K562 (cell line): ENCODE results near the gene CENPP. TPM values are rescaled to one million over a fixed set of nuclear protein-coding genes. Genes with fewer than 3 reads are reported as not detected.

Experiments used
- ATAC-seq: fragments of 200-7000 bp; cut with Tn5 transposase; 3 replicates; pipeline ENCODE4 v1.9.1; 2020; ENCODE audit warnings: moderate library complexity
- BruUV-seq: library from RNA; stranded (reverse); fragments of 400-500 nt; replicated peaks from 2 replicates; lab custom pipeline; 2021; lab: Mats Ljungman, UMichigan
- CTCF ChIA-PET: fragments of 300-600 bp; formaldehyde crosslinking; extraction: SDS; loops from one replicate; lab custom pipeline; 2021; ENCODE audit warnings: low intra/inter-chr PET ratio; lab: Yijun Ruan, JAX
- POLR2A ChIA-PET: fragments of 300-600, 350-650 bp; sonication (Branson Sonifier 250); formaldehyde crosslinking; extraction: SDS; loops from one replicate; lab custom pipeline; 2021; ENCODE audit warnings: antibody characterized with exemption, inconsistent platforms; lab: Yijun Ruan, JAX
- DNase-seq, 4 experiments: peaks; one replicate each; pipeline versions ENCODE4 v3.0.0 to v3.0.0-alpha.2; 2011 to 2018; ENCODE audit warnings: low spot score in 3 of 4, mixed read lengths in 3 of 4; ENCODE audit errors: extremely low read depth in 1 of 4
- FAIRE-seq: peaks from 2 replicates; lab custom pipeline; 2011; peaks lifted over from hg19 to GRCh38; lab: Jason Lieb, UNC
- H2AFZ ChIP-seq: 2 replicates; pipeline ENCODE4 v1.6.0; 2011; ENCODE audit warnings: low read depth, low read length, control low read depth, inconsistent platforms
- H3K27ac ChIP-seq: fragments of 200-600 bp; 3 replicates; pipeline ENCODE4 v1.8.0; 2011; ENCODE audit warnings: low read depth, mild to moderate bottlenecking, control low read depth, inconsistent platforms, low read length, moderate library complexity, mixed read lengths; ENCODE audit errors: extremely low read depth
- H3K27me3 ChIP-seq, 2 experiments: fragments of 300-600 bp in 1 of 2; 2 replicates in 1 of 2; 3 replicates in 1 of 2; pipeline versions ENCODE4 v1.6.0 to v1.8.0; 2011; ENCODE audit warnings: inconsistent platforms in 2 of 2, low read length in 2 of 2, mild to moderate bottlenecking in 1 of 2, mixed read lengths in 1 of 2, moderate library complexity in 1 of 2; ENCODE audit not compliant: control insufficient read depth in 2 of 2, insufficient read depth in 2 of 2
- H3K36me3 ChIP-seq: fragments of 300-600 bp; 3 replicates; pipeline ENCODE4 v1.8.0; 2011; ENCODE audit warnings: mild to moderate bottlenecking, low read length, inconsistent platforms; ENCODE audit not compliant: control insufficient read depth, insufficient read depth
- H3K4me1 ChIP-seq, 2 experiments: fragments of 200-600 bp in 1 of 2; replicated peaks in 1 of 2; 2 replicates in 1 of 2; 3 replicates in 1 of 2; pipeline versions ENCODE4 v1.5.1 to v1.8.0; 2011; ENCODE audit warnings: inconsistent platforms in 2 of 2, low read length in 2 of 2, mild to moderate bottlenecking in 1 of 2, mixed read lengths in 1 of 2, moderate library complexity in 1 of 2; ENCODE audit not compliant: control insufficient read depth in 2 of 2, insufficient read depth in 2 of 2
- H3K4me2 ChIP-seq: 2 replicates; pipeline ENCODE4 v1.6.1; 2011; ENCODE audit warnings: low read length, control low read depth, inconsistent platforms, mixed read lengths; ENCODE audit not compliant: insufficient read depth
- H3K4me3 ChIP-seq: fragments of 200-600 bp; sonication (generic), shearing (Covaris generic); 2 replicates; pipeline ENCODE4 v1.5.1; 2016; ENCODE audit warnings: control low read depth, inconsistent platforms
- H3K79me2 ChIP-seq: fragments of 200-600 bp; 3 replicates; pipeline ENCODE4 v1.8.0; 2011; ENCODE audit warnings: low read length, inconsistent platforms; ENCODE audit not compliant: control insufficient read depth, insufficient read depth
- H3K9ac ChIP-seq, 2 experiments: 2 replicates each; pipeline versions ENCODE4 v1.6.0 to v1.6.1; 2011; ENCODE audit warnings: low read depth in 2 of 2, low read length in 2 of 2, control low read depth in 1 of 2, inconsistent platforms in 1 of 2, mild to moderate bottlenecking in 1 of 2, mixed read lengths in 1 of 2; ENCODE audit not compliant: insufficient read depth in 1 of 2
- H3K9me1 ChIP-seq: one replicate; pipeline ENCODE4 v1.6.0; 2011; ENCODE audit warnings: inconsistent platforms, mild to moderate bottlenecking, low read length, moderate library complexity; ENCODE audit not compliant: control insufficient read depth, insufficient read depth
- H3K9me3 ChIP-seq: replicated peaks from 2 replicates; pipeline ENCODE4 v1.5.1; 2011; ENCODE audit warnings: low read depth, low read length, inconsistent platforms; ENCODE audit not compliant: control insufficient read depth, insufficient read depth
- H4K20me1 ChIP-seq: replicated peaks from 2 replicates; pipeline ENCODE4 v1.6.1; 2011; ENCODE audit warnings: low read length, inconsistent platforms, mixed read lengths; ENCODE audit not compliant: control insufficient read depth, insufficient read depth
- ARID1B ChIP-seq: fragments of 450-650 bp; IDR thresholded peaks from 2 replicates; pipeline ENCODE4 v1.6.1; 2016; ENCODE audit warnings: antibody characterized with exemption, mild to moderate bottlenecking, inconsistent platforms
- BRD4 ChIP-seq: fragments of 200-600 bp; sonication (generic); IDR thresholded peaks from 2 replicates; pipeline ENCODE4 v1.6.1; 2017; ENCODE audit warnings: inconsistent platforms
- CCAR2 ChIP-seq: fragments of 200-400 bp; formaldehyde crosslinking; IDR thresholded peaks from 2 replicates; pipeline ENCODE4 v1.6.1; 2017; ENCODE audit warnings: mild to moderate bottlenecking, low read depth, low read length
- CTBP1 ChIP-seq: fragments of 450-650 bp; IDR thresholded peaks from 2 replicates; pipeline ENCODE4 v1.6.1; 2016; ENCODE audit warnings: borderline replicate concordance
- GATA2 ChIP-seq: sonication (generic); formaldehyde crosslinking; IDR thresholded peaks from 2 replicates; pipeline ENCODE4 v1.4.0; 2020; ENCODE audit warnings: mild to moderate bottlenecking, missing genetic modification reagents
- JUNB ChIP-seq: fragments of 450-650 bp; formaldehyde crosslinking; conservative IDR thresholded peaks from 2 replicates; pipeline ENCODE4 v1.4.0; 2020; ENCODE audit warnings: mild to moderate bottlenecking
- MEIS2 ChIP-seq: fragments of 450-650 bp; IDR thresholded peaks from 2 replicates; pipeline ENCODE4 v1.6.1; 2014; ENCODE audit warnings: mild to moderate bottlenecking; ENCODE audit not compliant: partially characterized antibody
- NEUROD1 ChIP-seq: fragments of 150-350 bp; IDR thresholded peaks from 2 replicates; pipeline ENCODE4 v1.6.1; 2014; ENCODE audit warnings: borderline replicate concordance, low read length, low read depth; ENCODE audit not compliant: partially characterized antibody
- SMARCA5 ChIP-seq: fragments of 450-650 bp; IDR thresholded peaks from 2 replicates; pipeline ENCODE4 v1.6.1; 2016
- TFAM ChIP-seq: fragments of 250-450 bp; sonication (Bioruptor Pico); conservative IDR thresholded peaks from 2 replicates; pipeline ENCODE4 v1.5.0; 2021; ENCODE audit warnings: mild to moderate bottlenecking, moderate library complexity
- ZNF143 ChIP-seq: sonication (generic); formaldehyde crosslinking; IDR thresholded peaks from 2 replicates; pipeline ENCODE4 v1.9.0; 2022; ENCODE audit warnings: mild to moderate bottlenecking, missing genetic modification reagents
- ZNF239 ChIP-seq: fragments of 250-450 bp; sonication (Bioruptor Pico); IDR thresholded peaks from 2 replicates; pipeline ENCODE4 v1.4.0; 2020; ENCODE audit warnings: mild to moderate bottlenecking
- ZNF253 ChIP-seq: fragments of 250-450 bp; sonication (Bioruptor Pico); conservative IDR thresholded peaks from 2 replicates; pipeline ENCODE4 v1.6.1; 2021; ENCODE audit warnings: mild to moderate bottlenecking
- ZNF318 ChIP-seq, 2 experiments: fragments of 450-650 bp; IDR thresholded peaks; 2 replicates each; pipeline ENCODE4 v1.6.1; 2016; ENCODE audit warnings: mild to moderate bottlenecking in 2 of 2, borderline replicate concordance in 1 of 2, low read depth in 1 of 2, moderate library complexity in 1 of 2
- WGBS: fragments of 100-300 bp; shearing (Covaris generic); methylation state at CpG from one replicate; pipeline ENCODE4 v1.1.6; 2016; ENCODE audit warnings: low coverage, mixed read lengths; ENCODE audit not compliant: insufficient coverage; ENCODE audit errors: missing lambda C conversion rate; 5-methylcytosine and 5-hydroxymethylcytosine counted together
- in situ Hi-C: fragments of 300-500 bp; cut with MboI; formaldehyde crosslinking; loops from 4 replicates; pipeline ENCODE4 v1.15.0; 2018; ENCODE audit warnings: inconsistent platforms, mixed read lengths
- intact Hi-C: fragments of 100-400 bp; cut with micrococcal nuclease; formaldehyde crosslinking; loops from 2 replicates; pipeline ENCODE4 v1.14.2; 2022
- polyA plus RNA-seq, 8 experiments: library from polyadenylated mRNA; depleted of rRNA in 4 of 8; stranded (reverse) in 5 of 8; unstranded in 3 of 8; fragments of >200 nt; fragmentation: Nextera tagmentation in 2 of 8; fragmentation: Illumina TruSeq in 1 of 8; extraction: Ambion mirVana in 2 of 8; extraction: Trizol in 1 of 8; gene quantifications; 2 replicates each; pipeline versions ENCODE4 v1.2.1 to v1.2.3, GENCODE V29; 2011 to 2014; ENCODE audit warnings: inconsistent platforms in 1 of 8, missing spikeins in 1 of 8
- total RNA-seq, 7 experiments: library from RNA; depleted of rRNA in 6 of 7; stranded (reverse); fragments of >200 nt in 6 of 7; fragmentation: Illumina TruSeq in 2 of 7; extraction: Trizol in 2 of 7; gene quantifications; 2 replicates each; pipeline versions ENCODE4 v1.2.1 to v1.2.3, GENCODE V29; 2011 to 2021; ENCODE audit warnings: low replicate concordance in 1 of 7

The CENPP gene
- total and polyA plus RNA-seq, 9 of the 15 experiments (the other 6 are each of a cell fraction or from before 2014, with no cell fraction given), result 8.0 to 28.5 (median 17.9) TPM

GRCh38 chr9:92457576-92457975 lies 131.8 kb downstream of the CENPP start:
- H3K4me3 ChIP-seq, result no peak overlapping the region
- H2AFZ ChIP-seq, result no peak overlapping the region
- H3K4me1 ChIP-seq, result no peaks in the 10 kb centered on the region
- in situ Hi-C loops (no loop called here), intact Hi-C loops (no loop called here)
- WGBS, result 83% methylated on average over 4 of the region's 4 CpGs
- H4K20me1 ChIP-seq, result no peaks in the 10 kb centered on the region
- DNase-seq (no peak), ATAC-seq (no peak)
- no peak overlapping the region for H3K4me2 ChIP-seq
- POLR2A ChIA-PET, result no interaction called here
- H3K27me3 ChIP-seq, result no peaks in the 10 kb centered on the region
- CTCF ChIA-PET, result no interaction called here
- H3K36me3 ChIP-seq, result no peaks in the 10 kb centered on the region
- no peaks in the 10 kb centered on the region for H3K79me2 ChIP-seq
- no peak overlapping the region for H3K27ac ChIP-seq
- no peak overlapping the region for H3K9ac ChIP-seq
- no peak for TF ChIP-seq CCAR2
- TF ChIP-seq ZNF239 (CRISPR knock-in tag), result no peak
- no peak for TF ChIP-seq BRD4
- no peak for TF ChIP-seq ZNF143
- no peak for TF ChIP-seq NEUROD1
- TF ChIP-seq SMARCA5, result no peak
- TF ChIP-seq TFAM (CRISPR knock-in tag), result no peak
- no peak for TF ChIP-seq JUNB (CRISPR knock-in tag)
- no peak for TF ChIP-seq MEIS2
- no peak for TF ChIP-seq ZNF253 (CRISPR knock-in tag)
- no peak for TF ChIP-seq ZNF318 (IDR thresholded peaks at IDR 0.05; ENCODE audit: borderline replicate concordance in 1 of 2, low read depth in 1 of 2)
- no peak for TF ChIP-seq ARID1B
- no peak for TF ChIP-seq GATA2 (CRISPR knock-in tag)
- no peak for TF ChIP-seq CTBP1
- TF ChIP-seq, all 486 proteins: peak for 0
- H3K9me3 ChIP-seq, result no peaks in the 10 kb centered on the region
- FAIRE-seq, result no peak
- no peaks in the 10 kb centered on the region for H3K9me1 ChIP-seq
- BruUV-seq, result no TSS peak
